Right lobe of liver (tissue), 4 donors: ENCODE data around the gene CD300C.

Experiments used
- CTCF ChIP-seq, 4 donors: fragments of 200-600 bp in 3 of 4; fragments of 450-650 bp in 1 of 4; IDR thresholded peaks; one replicate each; pipeline versions ENCODE4 v1.5.1 to v1.8.0; 2016 to 2022; ENCODE audit warnings: antibody characterized with exemption in 4 of 4, mild to moderate bottlenecking in 2 of 4
- POLR2A ChIP-seq: fragments of 450-650 bp; IDR thresholded peaks from one replicate; pipeline ENCODE4 v1.6.1; 2017; ENCODE audit warnings: antibody characterized with exemption, mild to moderate bottlenecking
- donor health status: DM: no; HTN: no; CAD: no.
- donor health status: DM: no; HTN: no; CAD: no.
- donor health status: DM: no; HTN: yes; CAD: no.

DNA sequence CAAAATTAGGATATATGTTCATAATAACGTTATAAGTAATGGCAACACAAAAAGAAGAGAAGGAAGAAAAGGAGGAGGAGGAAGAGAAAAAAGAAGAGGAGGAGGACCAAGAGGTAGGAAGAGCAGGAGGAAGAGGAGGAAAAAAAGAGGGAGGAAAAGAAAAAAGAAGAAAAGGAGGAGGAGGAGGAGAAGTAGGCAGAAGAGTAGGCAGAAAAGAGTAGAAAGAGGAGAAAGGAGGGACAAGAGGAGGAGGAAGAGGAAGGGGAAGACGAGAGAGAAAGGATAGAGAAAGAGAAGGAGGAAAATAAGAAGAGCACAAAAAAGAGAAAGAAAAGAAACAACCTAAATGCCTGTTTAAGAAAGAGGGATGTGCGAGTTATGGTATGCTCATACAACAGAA, 9.0 kb downstream of the CD300C start:
- TF ChIP-seq CTCF (IDR thresholded peaks at IDR 0.05) (no peak), POLR2A (no peak)
